Fibroblast of peridontal ligament (primary cell): ENCODE data around the gene TAOK1.

Experiments used
- DNase-seq: peaks from one replicate; pipeline ENCODE4 v3.0.0-alpha.2; 2010; ENCODE audit errors: extremely low read depth

TAOK1 gene

GRCh38 chr17:29583324-29584248 lies 193.4 kb downstream of the TAOK1 start:
- no peak for DNase-seq

- no peak for DNase-seq
These were observed 194.4 kb downstream of the TAOK1 start for GRCh38 chr17:29584452-29585079.

GRCh38 chr17:29585080-29585751 lies 195.1 kb downstream of the TAOK1 start:
- DNase-seq = no peak

GRCh38 chr17:29586676-29587469 lies 196.7 kb downstream of the TAOK1 start:
- DNase-seq = no peak

- no peak for DNase-seq
These were observed 197.4 kb downstream of the TAOK1 start for GRCh38 chr17:29587591-29587990.

GRCh38 chr17:29588017-29588561 lies 197.9 kb downstream of the TAOK1 start:
- no peak for DNase-seq

GRCh38 chr17:29588562-29589411 lies 198.6 kb downstream of the TAOK1 start:
- DNase-seq = no peak

GRCh38 chr17:29589524-29590410 lies 199.6 kb downstream of the TAOK1 start, which contains the start of gene GIT1:
GIT1 (minus strand) TSS chr17:29589648; CDS start chr17:29589378, 270 bp downstream.
- peak; percentile 66 for DNase-seq

GRCh38 chr17:29590411-29591145 lies 200.4 kb downstream of the TAOK1 start:
- DNase-seq = peak; percentile 60

- no peak for DNase-seq
These were observed 201.1 kb downstream of the TAOK1 start for GRCh38 chr17:29591146-29591736.

GRCh38 chr17:29591737-29592608 lies 201.8 kb downstream of the TAOK1 start:
- peak; percentile 61 for DNase-seq

- DNase-seq = no peak
These were observed 202.8 kb downstream of the TAOK1 start, which contains the start of gene ANKRD13B for GRCh38 chr17:29592850-29593551. ANKRD13B (plus strand) TSS chr17:29593132; CDS start chr17:29593622, 490 bp downstream.

GRCh38 chr17:29593591-29594518 lies 203.7 kb downstream of the TAOK1 start:
- DNase-seq = no peak

- no peak for DNase-seq
These were observed 204.4 kb downstream of the TAOK1 start for GRCh38 chr17:29594519-29595090.
